H1 (cell line): Measurements from ENCODE around the gene JPH3. TPM values are rescaled to one million over a fixed set of nuclear protein-coding genes. Genes with fewer than 3 reads are reported as not detected.

Source experiments
- FOSL1 ChIP-seq: IDR thresholded peaks from 2 replicates; pipeline ENCODE4 v1.6.1; 2011; ENCODE audit warnings: mild to moderate bottlenecking, low read depth, low read length, moderate library complexity; ENCODE audit not compliant: insufficient read depth
- JUN ChIP-seq: IDR thresholded peaks from 2 replicates; pipeline ENCODE4 v1.6.1; 2011; ENCODE audit warnings: low read depth, mild to moderate bottlenecking, improper control_type of control experiment, low read length
- PHF8 ChIP-seq: fragments of 200-600 bp; sonication (generic); conservative IDR thresholded peaks from 2 replicates; pipeline ENCODE4 v1.7.1; 2012; ENCODE audit warnings: low read depth, mild to moderate bottlenecking, inconsistent platforms, low read length, moderate library complexity
- RFX5 ChIP-seq: IDR thresholded peaks from 2 replicates; pipeline ENCODE4 v1.6.1; 2011; ENCODE audit warnings: low read depth, low read length, improper control_type of control experiment, borderline replicate concordance
- USF2 ChIP-seq: IDR thresholded peaks from 2 replicates; pipeline ENCODE4 v1.6.1; 2011; ENCODE audit warnings: low read length, improper control_type of control experiment
- polyA plus RNA-seq, 7 experiments: library from polyadenylated mRNA; depleted of rRNA in 3 of 7; stranded (reverse) in 5 of 7; unstranded in 2 of 7; fragments of >200 nt in 5 of 7; fragments of 200-250 nt in 2 of 7; gene quantifications; 1 replicate in 5 of 7; 2 replicates in 1 of 7; 4 replicates in 1 of 7; pipeline versions ENCODE4 v1.2.1 to v1.2.3, GENCODE V29; 2011 to 2013; ENCODE audit warnings: missing spikeins in 2 of 7, mixed read lengths in 2 of 7
- total RNA-seq: library from RNA; stranded (reverse); fragmentation: NEBNext Ultra II Directional; extraction: Animal tissue kit (Norgen Biotek cat#: 25700); gene quantifications from 2 replicates; pipeline ENCODE4 v1.2.1, GENCODE V29; 2021

JPH3 gene
- total and polyA plus RNA-seq, 2 of the 8 experiments (the other 6 are each of a cell fraction or from before 2014, with no cell fraction given): 10.3 to 28.3 TPM

- TF ChIP-seq FOSL1 (no peak), RFX5 (no peak), USF2 (no peak), JUN (no peak), PHF8 (no peak)
These were observed 91.5 kb downstream of the JPH3 start (continued) for GRCh38 chr16:87693827-87694226.
